ENCODE data around the gene SLC25A21.

Gene SLC25A21

GRCh38 chr14:37087520-37087919 is 84.9 kb downstream of the SLC25A21 start:
- H3K4me1 ChIP-seq (ENCODE audit: control insufficient read depth, insufficient read depth, low read length) = peaks cover 22% of the 10 kb centered on the region; the same call in 1 of the 2 replicates
- H3K36me3 ChIP-seq (ENCODE audit: control insufficient read depth in 2 of 2, insufficient read depth in 1 of 2, low read length in 2 of 2) = no peaks in the 10 kb centered on the region
- TF ChIP-seq ZBTB7A (tag by site-specific recombination; IDR thresholded peaks at IDR 0.05; ENCODE audit: low read depth) (no peak), ZNF16 (tag by site-specific recombination; IDR thresholded peaks at IDR 0.05; ENCODE audit: low read depth) (no peak), INSM2 (tag by site-specific recombination; IDR thresholded peaks at IDR 0.05) (no peak), SP2 (tag by site-specific recombination; IDR thresholded peaks at IDR 0.05) (no peak), ZNF596 (tag by site-specific recombination; IDR thresholded peaks at IDR 0.05) (no peak), ZNF26 (tag by site-specific recombination; IDR thresholded peaks at IDR 0.05) (no peak), FEZF1 (tag by site-specific recombination; IDR thresholded peaks at IDR 0.05) (no peak; the same call in 1 of the 2 replicates), ZNF830 (tag by site-specific recombination; IDR thresholded peaks at IDR 0.05; ENCODE audit: low read depth) (no peak), ZNF623 (tag by site-specific recombination; IDR thresholded peaks at IDR 0.05) (no peak), BCL11B (tag by site-specific recombination; IDR thresholded peaks at IDR 0.05; ENCODE audit: low read depth) (no peak), ZNF555 (tag by site-specific recombination; conservative IDR thresholded peaks at IDR 0.05) (no peak), TRIM28 (IDR thresholded peaks at IDR 0.05; ENCODE audit: borderline replicate concordance, low read length) (no peak), TSHZ1 (tag by site-specific recombination; IDR thresholded peaks at IDR 0.05; ENCODE audit: borderline replicate concordance) (no peak), ZNF670 (tag by site-specific recombination; IDR thresholded peaks at IDR 0.05; ENCODE audit: low read depth) (no peak), RBAK (tag by site-specific recombination; IDR thresholded peaks at IDR 0.05) (no peak), HIC1 (tag by site-specific recombination; IDR thresholded peaks at IDR 0.05) (no peak)
- TF ChIP-seq, protein P1, sequence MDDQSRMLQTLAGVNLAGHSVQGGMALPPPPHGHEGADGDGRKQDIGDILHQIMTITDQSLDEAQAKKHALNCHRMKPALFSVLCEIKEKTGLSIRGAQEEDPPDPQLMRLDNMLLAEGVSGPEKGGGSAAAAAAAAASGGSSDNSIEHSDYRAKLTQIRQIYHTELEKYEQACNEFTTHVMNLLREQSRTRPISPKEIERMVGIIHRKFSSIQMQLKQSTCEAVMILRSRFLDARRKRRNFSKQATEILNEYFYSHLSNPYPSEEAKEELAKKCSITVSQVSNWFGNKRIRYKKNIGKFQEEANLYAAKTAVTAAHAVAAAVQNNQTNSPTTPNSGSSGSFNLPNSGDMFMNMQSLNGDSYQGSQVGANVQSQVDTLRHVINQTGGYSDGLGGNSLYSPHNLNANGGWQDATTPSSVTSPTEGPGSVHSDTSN (CRISPR knock-in tag; IDR thresholded peaks at IDR 0.05) = no peak
- TF ChIP-seq, protein P2, sequence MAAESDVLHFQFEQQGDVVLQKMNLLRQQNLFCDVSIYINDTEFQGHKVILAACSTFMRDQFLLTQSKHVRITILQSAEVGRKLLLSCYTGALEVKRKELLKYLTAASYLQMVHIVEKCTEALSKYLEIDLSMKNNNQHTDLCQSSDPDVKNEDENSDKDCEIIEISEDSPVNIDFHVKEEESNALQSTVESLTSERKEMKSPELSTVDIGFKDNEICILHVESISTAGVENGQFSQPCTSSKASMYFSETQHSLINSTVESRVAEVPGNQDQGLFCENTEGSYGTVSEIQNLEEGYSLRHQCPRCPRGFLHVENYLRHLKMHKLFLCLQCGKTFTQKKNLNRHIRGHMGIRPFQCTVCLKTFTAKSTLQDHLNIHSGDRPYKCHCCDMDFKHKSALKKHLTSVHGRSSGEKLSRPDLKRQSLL (tag by site-specific recombination; IDR thresholded peaks at IDR 0.05) = no peak
- CTCF ChIA-PET = interaction anchor here (0.6 to 0.9 kb wide), 2 partner anchors 340 to 880 kb away, joined by 3 read pairs; no protein-coding TSS in a partner anchor
- POLR2A ChIA-PET = no interaction called here
- H3K4me3 ChIP-seq (ENCODE audit: low read depth, low read length) = no peak overlapping the region
- H3K27ac ChIP-seq (ENCODE audit: extremely low read depth, low read depth, low read length) = no peak overlapping the region
- H3K9me3 ChIP-seq (ENCODE audit: control insufficient read depth, insufficient read depth, low read depth, low read length) = no peaks in the 10 kb centered on the region
